Smooth muscle cell (in vitro differentiated cells): ENCODE measurements around the gene VMO1. TPM values are rescaled to one million over a fixed set of nuclear protein-coding genes. Genes with fewer than 3 reads are reported as not detected.
"Not testable (repeated sequence)": the region's sequence is repeated elsewhere in the genome, so short reads cannot be mapped to it uniquely, and the experiment has no call there.

ENCODE experiments used
- DNase-seq: peaks from one replicate; lab custom pipeline; 2025; ENCODE audit not compliant: unreplicated experiment; lab: John Stamatoyannopoulos, UW
- H2AFZ ChIP-seq: fragments of 200-600 bp; sonication (generic); 2 replicates; pipeline ENCODE4 v1.6.0; 2016; ENCODE audit warnings: antibody characterized with exemption, low read depth, mild to moderate bottlenecking
- H3F3A ChIP-seq: fragments of 200-600 bp; sonication (generic); 2 replicates; pipeline ENCODE4 v1.6.0; 2017; ENCODE audit warnings: antibody characterized with exemption, low read depth
- H3K27ac ChIP-seq: fragments of 200-600 bp; sonication (generic); 2 replicates; pipeline ENCODE4 v1.5.1; 2016; ENCODE audit warnings: low read depth, mild to moderate bottlenecking
- H3K27me3 ChIP-seq: fragments of 200-600 bp; sonication (generic); 2 replicates; pipeline ENCODE4 v1.6.1; 2016; ENCODE audit warnings: low read depth, mild to moderate bottlenecking
- H3K36me3 ChIP-seq: fragments of 200-600 bp; sonication (generic); 2 replicates; pipeline ENCODE4 v1.5.1; 2016; ENCODE audit warnings: low read depth
- H3K4me1 ChIP-seq: fragments of 200-600 bp; sonication (generic); 2 replicates; pipeline ENCODE4 v1.5.1; 2016; ENCODE audit warnings: low read depth
- H3K4me2 ChIP-seq: fragments of 200-600 bp; sonication (generic); 2 replicates; pipeline ENCODE4 v1.6.0; 2016; ENCODE audit warnings: mild to moderate bottlenecking
- H3K4me3 ChIP-seq: fragments of 200-600 bp; sonication (generic); 2 replicates; pipeline ENCODE4 v1.5.1; 2016; ENCODE audit warnings: mild to moderate bottlenecking
- H3K79me2 ChIP-seq: fragments of 200-600 bp; sonication (generic); 2 replicates; pipeline ENCODE4 v1.6.0; 2016; ENCODE audit warnings: low read depth, mild to moderate bottlenecking
- H3K9ac ChIP-seq: fragments of 200-600 bp; sonication (generic); 2 replicates; pipeline ENCODE4 v1.6.0; 2016; ENCODE audit warnings: low read depth
- H3K9me3 ChIP-seq: fragments of 200-600 bp; sonication (generic); replicated peaks from 2 replicates; pipeline ENCODE4 v1.5.1; 2016; ENCODE audit warnings: low read depth
- H4K20me1 ChIP-seq: fragments of 200-600 bp; sonication (generic); 2 replicates; pipeline ENCODE4 v1.6.0; 2016; ENCODE audit warnings: low read depth
- CTCF ChIP-seq: fragments of 200-600 bp; sonication (generic); IDR thresholded peaks from 2 replicates; pipeline ENCODE4 v1.5.1; 2017; ENCODE audit warnings: borderline replicate concordance, mild to moderate bottlenecking, antibody characterized with exemption; ENCODE audit not compliant: insufficient read depth, poor library complexity, severe bottlenecking
- WGBS: methylation state at CpG from one replicate; pipeline ENCODE4 v1.1.7; 2016; ENCODE audit warnings: low lambda C conversion rate; 5-methylcytosine and 5-hydroxymethylcytosine counted together
- polyA plus RNA-seq: library from polyadenylated mRNA; unstranded; fragments of >200 nt; fragmentation: Nextera tagmentation; extraction: Ambion mirVana; gene quantifications from 2 replicates; pipeline ENCODE4 v1.2.1, GENCODE V29; 2016
- total RNA-seq: library from RNA; depleted of rRNA; stranded (reverse); fragments of >200 nt; gene quantifications from 2 replicates; pipeline ENCODE4 v1.2.3, GENCODE V29; 2014

VMO1 gene
- total and polyA plus RNA-seq, 2 experiments from 2014 or later = 0.94 TPM; not detected in 1

DNA sequence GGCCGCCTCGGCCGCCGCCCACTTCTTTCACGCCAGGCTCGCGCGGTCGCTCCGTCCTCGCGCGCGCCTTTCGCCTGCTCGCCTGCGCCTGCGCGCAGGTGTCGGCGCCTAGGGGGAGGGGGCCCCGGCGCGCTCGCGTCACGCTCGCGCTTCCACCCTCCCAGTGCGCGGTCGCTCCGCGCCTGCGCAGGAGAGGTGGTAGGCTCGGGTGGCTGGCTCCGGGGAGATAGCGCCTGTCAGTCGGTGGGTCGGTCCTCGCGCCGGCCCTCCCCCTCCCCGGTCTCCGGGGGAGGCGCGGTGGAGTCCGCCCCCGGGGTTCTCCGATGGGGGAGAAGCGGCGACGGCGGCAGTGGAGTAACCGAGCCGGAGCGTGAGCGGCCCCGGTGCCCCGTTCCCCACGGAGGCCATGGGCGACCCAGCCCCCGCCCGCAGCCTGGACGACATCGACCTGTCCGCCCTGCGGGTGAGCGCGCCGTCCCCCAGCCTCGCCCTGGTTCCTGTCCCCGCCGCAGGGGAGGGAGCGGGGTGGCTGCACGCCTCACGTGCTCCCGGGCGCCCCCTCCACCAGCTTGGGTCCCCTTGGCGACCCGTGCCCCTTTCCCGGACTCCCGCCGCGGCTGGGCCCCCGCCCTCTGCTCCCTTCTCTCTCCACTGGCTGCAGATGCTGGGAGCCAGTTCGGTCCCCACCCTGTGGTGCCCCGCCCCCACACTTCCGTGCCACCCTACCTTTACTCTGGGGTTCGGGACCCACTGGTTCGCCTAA lies 47.2 kb upstream of the VMO1 start, which contains the start of gene MINK1:
MINK1 (plus strand) TSS at position 163 of the 763 bp plus-strand sequence; CDS start at position 407, 244 bp downstream.
- H3F3A ChIP-seq = peaks cover 15% of the 10 kb centered on the region
- H3K4me1 ChIP-seq = no peaks in the 10 kb centered on the region
- peak; percentile 77 for DNase-seq
- H3K36me3 ChIP-seq = no peaks in the 10 kb centered on the region
- peak within 1 kb of the TSS; percentile 92 for H2AFZ ChIP-seq
- peak within 1 kb of the TSS; percentile 87 for H3K27ac ChIP-seq
- H3K9ac ChIP-seq = peak within 1 kb of the TSS; percentile 88
- peak within 1 kb of the TSS; percentile 90 for H3K4me3 ChIP-seq
- H3K4me2 ChIP-seq = peak within 1 kb of the TSS; percentile 96
- no peak for TF ChIP-seq CTCF
- peaks cover 45% of the 10 kb centered on the region for H4K20me1 ChIP-seq
- 1% methylated on average over 70 of the region's 91 CpGs for WGBS
- H3K79me2 ChIP-seq = peaks cover 43% of the 10 kb centered on the region
- no peaks in the 10 kb centered on the region for H3K27me3 ChIP-seq
- H3K9me3 ChIP-seq = no peaks in the 10 kb centered on the region

GRCh38 chr17:4832829-4833177 lies 46.6 kb upstream of the VMO1 start:
- not testable (repeated sequence) for H3K27me3 ChIP-seq, H3K9me3 ChIP-seq, H3K4me1 ChIP-seq, H3K36me3 ChIP-seq, H2AFZ ChIP-seq, DNase-seq
- Histone ChIP-seq H3K4me3 (peak overlapping the region; percentile 90), H3K9ac (peak overlapping the region; percentile 88), H3F3A (peaks cover 15% of the 10 kb centered on the region), H4K20me1 (peaks cover 39% of the 10 kb centered on the region), H3K4me2 (peak overlapping the region; percentile 96), H3K27ac (peak overlapping the region; percentile 87), H3K79me2 (peaks cover 43% of the 10 kb centered on the region)
- WGBS = 0% methylated on average over 12 of the region's 17 CpGs

- H3K9me3 ChIP-seq = no peaks in the 10 kb centered on the region
- H4K20me1 ChIP-seq = no peaks in the 10 kb centered on the region
- DNase-seq = no peak
- WGBS = 79% methylated on average over 8 of the region's 8 CpGs
- no peaks in the 10 kb centered on the region for H3K4me1 ChIP-seq
- no peaks in the 10 kb centered on the region for H3K27me3 ChIP-seq
- TF ChIP-seq CTCF = no peak
- no peak overlapping the region for H3K27ac ChIP-seq
- peaks cover 4% of the 10 kb centered on the region for H3F3A ChIP-seq
- H2AFZ ChIP-seq = no peak overlapping the region
- H3K36me3 ChIP-seq = no peaks in the 10 kb centered on the region
- no peak overlapping the region for H3K4me3 ChIP-seq
- H3K4me2 ChIP-seq = no peak overlapping the region
- H3K79me2 ChIP-seq = no peaks in the 10 kb centered on the region
- no peak overlapping the region for H3K9ac ChIP-seq
Measured at GRCh38 chr17:4827399-4827798, 41.2 kb upstream of the VMO1 start.

DNA sequence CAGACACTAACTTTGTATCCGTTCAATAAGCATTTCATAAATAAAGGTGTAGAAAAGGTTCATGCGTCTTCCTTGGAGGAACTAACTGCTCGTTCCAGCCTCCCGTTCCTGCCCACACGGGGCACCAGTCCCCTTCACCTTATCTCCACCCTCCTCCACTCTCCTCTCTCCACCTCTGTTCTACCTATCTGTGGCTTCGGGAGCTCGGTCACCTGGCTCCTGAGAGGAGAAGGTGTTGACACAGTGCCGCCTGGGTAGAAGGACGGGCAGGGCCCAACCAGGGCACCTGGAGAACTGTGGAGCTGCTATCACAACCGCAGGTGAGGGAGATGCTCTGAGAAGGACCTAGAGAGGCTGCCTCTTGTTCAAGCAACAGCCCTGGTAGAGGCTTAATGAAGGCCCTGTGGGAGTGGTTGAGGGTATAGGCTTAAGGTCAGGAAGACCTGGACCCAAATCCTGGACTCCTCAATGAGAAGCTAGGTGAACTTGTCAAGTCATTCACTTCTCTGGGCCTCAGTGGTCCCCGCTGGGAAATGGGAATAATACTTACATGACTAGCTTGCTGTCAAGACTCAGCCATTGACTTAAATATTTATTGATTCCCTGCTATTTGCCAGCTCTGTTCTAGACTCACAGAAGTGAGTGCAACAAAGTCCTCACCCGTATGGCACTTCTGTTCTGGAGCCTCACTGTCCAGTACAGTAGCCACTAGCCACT lies 37.4 kb upstream of the VMO1 start:
- DNase-seq = no peak
- H4K20me1 ChIP-seq = no peaks in the 10 kb centered on the region
- no peaks in the 10 kb centered on the region for H3K9me3 ChIP-seq
- H3K4me3 ChIP-seq = no peak overlapping the region
- H3K27me3 ChIP-seq = no peaks in the 10 kb centered on the region
- H3K36me3 ChIP-seq = no peaks in the 10 kb centered on the region
- TF ChIP-seq CTCF = no peak
- no peak overlapping the region for H3K9ac ChIP-seq
- no peak overlapping the region for H3K27ac ChIP-seq
- H3F3A ChIP-seq = no peaks in the 10 kb centered on the region
- 92% methylated on average over 12 of the region's 12 CpGs for WGBS
- no peaks in the 10 kb centered on the region for H3K4me1 ChIP-seq
- no peak overlapping the region for H2AFZ ChIP-seq
- H3K4me2 ChIP-seq = no peak overlapping the region
- no peaks in the 10 kb centered on the region for H3K79me2 ChIP-seq
